Ishikawa (cell line): ENCODE results near the gene IRF2.

Source experiments
- CEBPB ChIP-seq: IDR thresholded peaks from 2 replicates; pipeline ENCODE4 v1.6.1; 2012
- EP300 ChIP-seq: IDR thresholded peaks from 2 replicates; pipeline ENCODE4 v1.6.1; 2012; ENCODE audit warnings: borderline replicate concordance
- FOXM1 ChIP-seq: IDR thresholded peaks from 2 replicates; pipeline ENCODE4 v1.6.1; 2012; ENCODE audit warnings: low read depth, borderline replicate concordance
- RAD21 ChIP-seq: IDR thresholded peaks from 2 replicates; pipeline ENCODE4 v1.6.1; 2012; ENCODE audit warnings: low read depth
- TAF1 ChIP-seq: IDR thresholded peaks from 2 replicates; pipeline ENCODE4 v1.6.1; 2012; ENCODE audit warnings: low read depth, mild to moderate bottlenecking
- ZBTB7A ChIP-seq: IDR thresholded peaks from 2 replicates; pipeline ENCODE4 v1.6.1; 2012; ENCODE audit warnings: low read depth
- TF ChIP-seq, protein P1 (sequence below): IDR thresholded peaks from 2 replicates; pipeline ENCODE4 v1.6.1; 2012
- TF ChIP-seq, protein P2 (sequence below): IDR thresholded peaks from 2 replicates; pipeline ENCODE4 v1.6.1; 2012; ENCODE audit warnings: low read depth, mild to moderate bottlenecking

- TF ChIP-seq ZBTB7A (no peak), FOXM1 (no peak), CEBPB (no peak), RAD21 (no peak), EP300 (no peak), TAF1 (no peak)
- TF ChIP-seq, protein P1, sequence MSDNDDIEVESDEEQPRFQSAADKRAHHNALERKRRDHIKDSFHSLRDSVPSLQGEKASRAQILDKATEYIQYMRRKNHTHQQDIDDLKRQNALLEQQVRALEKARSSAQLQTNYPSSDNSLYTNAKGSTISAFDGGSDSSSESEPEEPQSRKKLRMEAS = no peak
- TF ChIP-seq, protein P2, sequence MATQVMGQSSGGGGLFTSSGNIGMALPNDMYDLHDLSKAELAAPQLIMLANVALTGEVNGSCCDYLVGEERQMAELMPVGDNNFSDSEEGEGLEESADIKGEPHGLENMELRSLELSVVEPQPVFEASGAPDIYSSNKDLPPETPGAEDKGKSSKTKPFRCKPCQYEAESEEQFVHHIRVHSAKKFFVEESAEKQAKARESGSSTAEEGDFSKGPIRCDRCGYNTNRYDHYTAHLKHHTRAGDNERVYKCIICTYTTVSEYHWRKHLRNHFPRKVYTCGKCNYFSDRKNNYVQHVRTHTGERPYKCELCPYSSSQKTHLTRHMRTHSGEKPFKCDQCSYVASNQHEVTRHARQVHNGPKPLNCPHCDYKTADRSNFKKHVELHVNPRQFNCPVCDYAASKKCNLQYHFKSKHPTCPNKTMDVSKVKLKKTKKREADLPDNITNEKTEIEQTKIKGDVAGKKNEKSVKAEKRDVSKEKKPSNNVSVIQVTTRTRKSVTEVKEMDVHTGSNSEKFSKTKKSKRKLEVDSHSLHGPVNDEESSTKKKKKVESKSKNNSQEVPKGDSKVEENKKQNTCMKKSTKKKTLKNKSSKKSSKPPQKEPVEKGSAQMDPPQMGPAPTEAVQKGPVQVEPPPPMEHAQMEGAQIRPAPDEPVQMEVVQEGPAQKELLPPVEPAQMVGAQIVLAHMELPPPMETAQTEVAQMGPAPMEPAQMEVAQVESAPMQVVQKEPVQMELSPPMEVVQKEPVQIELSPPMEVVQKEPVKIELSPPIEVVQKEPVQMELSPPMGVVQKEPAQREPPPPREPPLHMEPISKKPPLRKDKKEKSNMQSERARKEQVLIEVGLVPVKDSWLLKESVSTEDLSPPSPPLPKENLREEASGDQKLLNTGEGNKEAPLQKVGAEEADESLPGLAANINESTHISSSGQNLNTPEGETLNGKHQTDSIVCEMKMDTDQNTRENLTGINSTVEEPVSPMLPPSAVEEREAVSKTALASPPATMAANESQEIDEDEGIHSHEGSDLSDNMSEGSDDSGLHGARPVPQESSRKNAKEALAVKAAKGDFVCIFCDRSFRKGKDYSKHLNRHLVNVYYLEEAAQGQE = no peak
These were observed 64.2 kb downstream of the IRF2 start for GRCh38 chr4:184409911-184410692.
